HEK293 (cell line): Measurements from ENCODE around the gene BRAT1.

Source experiments
- CTCF ChIA-PET: fragments of 350-600 bp; formaldehyde crosslinking; extraction: SDS; loops from one replicate; lab custom pipeline; 2021; ENCODE audit warnings: antibody characterized with exemption; lab: Yijun Ruan, JAX
- POLR2A ChIA-PET: fragments of 300-600 bp; formaldehyde crosslinking; extraction: SDS; loops from one replicate; lab custom pipeline; 2020; ENCODE audit warnings: antibody characterized with exemption, inconsistent platforms; lab: Yijun Ruan, JAX
- H3K27ac ChIP-seq: fragments of 200-500 bp; sonication (Bioruptor generic); 2 replicates; pipeline ENCODE4 v1.5.1; 2014; ENCODE audit warnings: low read depth, low read length, control low read depth, inconsistent platforms; ENCODE audit errors: extremely low read depth
- H3K36me3 ChIP-seq, 2 experiments: fragments of 200-500 bp in 1 of 2; sonication (Bioruptor generic) in 1 of 2; 1 replicate in 1 of 2; 2 replicates in 1 of 2; pipeline ENCODE4 v1.5.1; 2014 to 2017; ENCODE audit warnings: inconsistent platforms in 2 of 2, low read length in 2 of 2; ENCODE audit not compliant: control insufficient read depth in 2 of 2, insufficient read depth in 1 of 2
- H3K4me1 ChIP-seq: fragments of 200-500 bp; sonication (Bioruptor generic); 2 replicates; pipeline ENCODE4 v1.5.1; 2014; ENCODE audit warnings: mild to moderate bottlenecking, low read length, inconsistent platforms; ENCODE audit not compliant: control insufficient read depth, insufficient read depth
- H3K4me3 ChIP-seq: 2 replicates; pipeline ENCODE4 v1.5.1; 2011; ENCODE audit warnings: low read depth, mild to moderate bottlenecking, control low read depth, low read length, moderate library complexity
- H3K9me3 ChIP-seq: fragments of 200-500 bp; sonication (Bioruptor generic); 2 replicates; pipeline ENCODE4 v1.5.1; 2014; ENCODE audit warnings: low read depth, low read length, inconsistent platforms; ENCODE audit not compliant: control insufficient read depth, insufficient read depth
- FEZF1 ChIP-seq: fragments of 450-650 bp; formaldehyde crosslinking; IDR thresholded peaks from 2 replicates; pipeline ENCODE4 v1.5.1; 2016; ENCODE audit warnings: missing biosample characterization, missing genetic modification characterization
- MYNN ChIP-seq: fragments of 450-650 bp; formaldehyde crosslinking; IDR thresholded peaks from 2 replicates; pipeline ENCODE4 v1.5.1; 2016; ENCODE audit warnings: missing biosample characterization, missing genetic modification characterization, borderline replicate concordance
- PRDM2 ChIP-seq: fragments of 450-650 bp; formaldehyde crosslinking; IDR thresholded peaks from 2 replicates; pipeline ENCODE4 v1.5.1; 2016; ENCODE audit warnings: missing biosample characterization, missing genetic modification characterization, borderline replicate concordance
- SCRT2 ChIP-seq: fragments of 450-650 bp; formaldehyde crosslinking; IDR thresholded peaks from 2 replicates; pipeline ENCODE4 v1.5.1; 2016; ENCODE audit warnings: missing biosample characterization, missing genetic modification characterization
- YY2 ChIP-seq: fragments of 450-650 bp; formaldehyde crosslinking; IDR thresholded peaks from 2 replicates; pipeline ENCODE4 v1.5.1; 2016; ENCODE audit warnings: missing biosample characterization, missing genetic modification characterization
- ZBTB11 ChIP-seq: fragments of 450-650 bp; formaldehyde crosslinking; conservative IDR thresholded peaks from 2 replicates; pipeline ENCODE4 v1.5.1; 2016; ENCODE audit warnings: low read depth, missing biosample characterization, missing genetic modification characterization
- ZNF184 ChIP-seq: fragments of 450-650 bp; IDR thresholded peaks from 2 replicates; pipeline ENCODE4 v1.5.1; 2018; ENCODE audit warnings: missing biosample characterization, mild to moderate bottlenecking, missing genetic modification characterization
- ZNF202 ChIP-seq: fragments of 450-650 bp; formaldehyde crosslinking; IDR thresholded peaks from 2 replicates; pipeline ENCODE4 v1.5.1; 2016; ENCODE audit warnings: missing biosample characterization, missing genetic modification characterization, borderline replicate concordance
- ZNF24 ChIP-seq: fragments of 450-650 bp; formaldehyde crosslinking; IDR thresholded peaks from 2 replicates; pipeline ENCODE4 v1.5.1; 2016; ENCODE audit warnings: missing biosample characterization, missing genetic modification characterization
- ZNF362 ChIP-seq: fragments of 450-650 bp; formaldehyde crosslinking; IDR thresholded peaks from 2 replicates; pipeline ENCODE4 v1.5.1; 2016; ENCODE audit warnings: missing biosample characterization, missing genetic modification characterization
- ZNF426 ChIP-seq: fragments of 450-650 bp; formaldehyde crosslinking; IDR thresholded peaks from 2 replicates; pipeline ENCODE4 v1.5.1; 2017; ENCODE audit warnings: missing biosample characterization, missing genetic modification characterization, mild to moderate bottlenecking, inconsistent platforms, moderate library complexity
- TF ChIP-seq, protein P1 (sequence below): fragments of 450-650 bp; formaldehyde crosslinking; IDR thresholded peaks from 2 replicates; pipeline ENCODE4 v1.5.1; 2017; ENCODE audit warnings: missing biosample characterization, mild to moderate bottlenecking, missing genetic modification characterization, moderate library complexity
- TF ChIP-seq, protein P2 (sequence below): fragments of 450-650 bp; IDR thresholded peaks from 2 replicates; pipeline ENCODE4 v1.5.1; 2018; ENCODE audit warnings: missing biosample characterization, mild to moderate bottlenecking, missing genetic modification characterization

BRAT1 gene

GRCh38 chr7:2529161-2530070 lies 25.9 kb downstream of the BRAT1 start (continued):
- TF ChIP-seq PRDM2 (no peak), ZNF362 (tag by site-specific recombination) (no peak), ZNF24 (tag by site-specific recombination) (no peak), ZNF184 (tag by site-specific recombination) (no peak), ZNF426 (tag by site-specific recombination) (no peak), SCRT2 (no peak), YY2 (tag by site-specific recombination) (no peak)
- TF ChIP-seq, protein P1, sequence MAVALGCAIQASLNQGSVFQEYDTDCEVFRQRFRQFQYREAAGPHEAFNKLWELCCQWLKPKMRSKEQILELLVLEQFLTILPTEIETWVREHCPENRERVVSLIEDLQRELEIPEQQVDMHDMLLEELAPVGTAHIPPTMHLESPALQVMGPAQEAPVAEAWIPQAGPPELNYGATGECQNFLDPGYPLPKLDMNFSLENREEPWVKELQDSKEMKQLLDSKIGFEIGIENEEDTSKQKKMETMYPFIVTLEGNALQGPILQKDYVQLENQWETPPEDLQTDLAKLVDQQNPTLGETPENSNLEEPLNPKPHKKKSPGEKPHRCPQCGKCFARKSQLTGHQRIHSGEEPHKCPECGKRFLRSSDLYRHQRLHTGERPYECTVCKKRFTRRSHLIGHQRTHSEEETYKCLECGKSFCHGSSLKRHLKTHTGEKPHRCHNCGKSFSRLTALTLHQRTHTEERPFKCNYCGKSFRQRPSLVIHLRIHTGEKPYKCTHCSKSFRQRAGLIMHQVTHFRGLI: no peak
- TF ChIP-seq, protein P2, sequence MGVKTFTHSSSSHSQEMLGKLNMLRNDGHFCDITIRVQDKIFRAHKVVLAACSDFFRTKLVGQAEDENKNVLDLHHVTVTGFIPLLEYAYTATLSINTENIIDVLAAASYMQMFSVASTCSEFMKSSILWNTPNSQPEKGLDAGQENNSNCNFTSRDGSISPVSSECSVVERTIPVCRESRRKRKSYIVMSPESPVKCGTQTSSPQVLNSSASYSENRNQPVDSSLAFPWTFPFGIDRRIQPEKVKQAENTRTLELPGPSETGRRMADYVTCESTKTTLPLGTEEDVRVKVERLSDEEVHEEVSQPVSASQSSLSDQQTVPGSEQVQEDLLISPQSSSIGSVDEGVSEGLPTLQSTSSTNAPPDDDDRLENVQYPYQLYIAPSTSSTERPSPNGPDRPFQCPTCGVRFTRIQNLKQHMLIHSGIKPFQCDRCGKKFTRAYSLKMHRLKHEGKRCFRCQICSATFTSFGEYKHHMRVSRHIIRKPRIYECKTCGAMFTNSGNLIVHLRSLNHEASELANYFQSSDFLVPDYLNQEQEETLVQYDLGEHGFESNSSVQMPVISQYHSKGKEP (tag by site-specific recombination): no peak

DNA sequence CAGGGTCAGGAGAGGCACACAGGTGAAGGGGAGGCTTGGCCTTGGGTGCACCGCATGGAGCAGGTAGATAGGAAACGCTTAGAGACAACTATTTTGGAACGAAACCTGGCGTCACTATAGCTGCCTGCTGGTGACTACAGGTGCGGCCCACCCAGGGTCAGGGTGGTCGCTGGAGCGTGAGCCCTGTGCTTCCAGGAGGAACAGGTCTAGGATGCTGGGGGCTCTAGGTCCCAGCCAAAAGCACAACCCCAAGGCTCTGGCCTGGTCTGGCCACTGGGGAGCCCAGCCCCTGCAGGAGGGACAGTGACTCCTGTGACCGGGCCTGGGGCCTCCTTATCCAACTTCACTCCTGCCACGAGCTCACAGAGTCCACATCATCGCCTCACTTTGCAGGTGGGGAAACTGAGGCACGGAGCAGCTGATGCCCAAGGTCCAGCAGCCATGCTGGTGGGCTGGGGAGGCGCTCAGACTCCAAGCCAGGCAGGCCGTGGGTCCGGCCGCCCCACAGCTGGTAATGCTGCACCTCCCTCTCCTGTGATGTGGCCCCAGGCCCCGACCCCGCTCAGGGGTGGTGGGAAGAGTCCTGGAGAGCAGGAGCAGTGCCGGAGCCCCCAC lies 26.7 kb downstream of the BRAT1 start:
- Histone ChIP-seq H3K36me3 (no peaks in the 10 kb centered on the region), H3K27ac (no peak overlapping the region), H3K9me3 (no peaks in the 10 kb centered on the region), H3K4me1 (peaks cover 7% of the 10 kb centered on the region), H3K4me3 (no peak overlapping the region)
- POLR2A ChIA-PET: interaction anchor here (0.6 kb wide), 1 partner anchor 13 kb away, joined by 3 read pairs; no protein-coding TSS in a partner anchor
- CTCF ChIA-PET: no interaction called here
- no peak for TF ChIP-seq ZNF202
- 0 out of 2 replicates have a peak, but pooled peaks have one; percentile 38 for TF ChIP-seq MYNN (tag by site-specific recombination)
- no peak for TF ChIP-seq ZBTB11 (tag by site-specific recombination)
- TF ChIP-seq FEZF1 (tag by site-specific recombination): no peak
